HG03025 (cell line): ENCODE measurements around the gene TDG.

Experiments used
- ATAC-seq: cut with Tn5 transposase; IDR thresholded peaks from one replicate; pipeline ENCODE4 v1.9.1; 2021; ENCODE audit warnings: mild to moderate bottlenecking, moderate library complexity; ENCODE audit not compliant: unreplicated experiment, low FRiP score

Gene TDG

GRCh38 chr12:103958621-103959020 lies 7.1 kb upstream of the TDG start:
- ATAC-seq: no peak

- no peak for ATAC-seq
Observed at GRCh38 chr12:103960616-103961227, 5.0 kb upstream of the TDG start.

GRCh38 chr12:103962493-103962892 lies 3.2 kb upstream of the TDG start:
- no peak for ATAC-seq

GRCh38 chr12:103964805-103965204 lies 867 bp upstream of the TDG start:
- no peak for ATAC-seq

GRCh38 chr12:103965255-103965589 lies 450 bp upstream of the TDG start:
- no peak for ATAC-seq

- ATAC-seq: no peak
Observed at GRCh38 chr12:103966736-103967135, 1.1 kb downstream of the TDG start.

- no peak for ATAC-seq
Observed at GRCh38 chr12:103969391-103969790, 3.7 kb downstream of the TDG start.

GRCh38 chr12:103973909-103974308 lies 8.2 kb downstream of the TDG start:
- ATAC-seq: no peak

- no peak for ATAC-seq
Observed at GRCh38 chr12:103975368-103975767, 9.7 kb downstream of the TDG start.

GRCh38 chr12:103978384-103978982 lies 12.8 kb downstream of the TDG start:
- ATAC-seq: no peak

- ATAC-seq: no peak
Observed at GRCh38 chr12:103986829-103987228, 21.2 kb downstream of the TDG start.

GRCh38 chr12:103994235-103994634 lies 28.6 kb downstream of the TDG start:
- ATAC-seq: no peak

GRCh38 chr12:103996595-103996994 lies 30.9 kb downstream of the TDG start:
- no peak for ATAC-seq

GRCh38 chr12:103997286-103997900 lies 31.7 kb downstream of the TDG start:
- no peak for ATAC-seq

GRCh38 chr12:103998976-103999375 lies 33.3 kb downstream of the TDG start:
- no peak for ATAC-seq

GRCh38 chr12:104000807-104001434 lies 35.2 kb downstream of the TDG start:
- no peak for ATAC-seq

GRCh38 chr12:104002686-104003085 lies 37.0 kb downstream of the TDG start:
- no peak for ATAC-seq

- no peak for ATAC-seq
Observed at GRCh38 chr12:104003596-104003995, 37.9 kb downstream of the TDG start.

GRCh38 chr12:104006929-104007328 lies 41.3 kb downstream of the TDG start:
- no peak for ATAC-seq

GRCh38 chr12:104010121-104010520 lies 44.4 kb downstream of the TDG start:
- ATAC-seq: no peak

GRCh38 chr12:104010606-104011169 lies 45.0 kb downstream of the TDG start:
- ATAC-seq: no peak
